GM12865 (cell line): ENCODE data around the gene TAF11L4.
"Not testable (repeated sequence)": the region's sequence is repeated elsewhere in the genome, so short reads cannot be mapped to it uniquely, and the experiment has no call there.

Experiments used
- DNase-seq: peaks from one replicate; pipeline ENCODE4 v3.0.0; 2010; ENCODE audit warnings: low read depth
- H3K4me3 ChIP-seq: 2 replicates; pipeline ENCODE4 v1.5.1; 2011; ENCODE audit warnings: mild to moderate bottlenecking, low read depth, low read length, control low read depth
- TF ChIP-seq, protein P1 (sequence below): IDR thresholded peaks from 2 replicates; pipeline ENCODE4 v1.5.1; 2011; ENCODE audit warnings: low read length, control low read depth, low read depth, inconsistent platforms; ENCODE audit not compliant: insufficient read depth; ENCODE audit errors: missing control alignments

TAF11L4 gene

DNA sequence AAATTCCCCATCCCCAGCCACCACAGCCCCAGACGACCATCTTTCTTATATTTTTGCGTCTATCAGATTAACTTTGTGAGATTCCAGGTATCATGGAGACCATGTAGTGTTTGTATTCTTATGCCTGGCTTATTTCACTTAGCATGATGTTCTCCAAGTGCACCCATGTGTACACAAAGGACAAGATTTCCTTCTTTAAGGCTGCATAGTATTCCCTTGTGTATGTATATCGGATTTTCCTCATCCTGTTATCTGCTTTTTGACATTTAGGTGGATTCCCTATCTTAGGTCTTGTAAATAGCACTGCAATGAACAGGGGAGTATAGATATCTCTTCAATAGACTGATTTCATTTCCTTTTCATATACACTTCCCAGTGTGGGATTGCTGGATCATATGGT is 28.8 kb upstream of the TAF11L4 start:
- TF ChIP-seq, protein P1, sequence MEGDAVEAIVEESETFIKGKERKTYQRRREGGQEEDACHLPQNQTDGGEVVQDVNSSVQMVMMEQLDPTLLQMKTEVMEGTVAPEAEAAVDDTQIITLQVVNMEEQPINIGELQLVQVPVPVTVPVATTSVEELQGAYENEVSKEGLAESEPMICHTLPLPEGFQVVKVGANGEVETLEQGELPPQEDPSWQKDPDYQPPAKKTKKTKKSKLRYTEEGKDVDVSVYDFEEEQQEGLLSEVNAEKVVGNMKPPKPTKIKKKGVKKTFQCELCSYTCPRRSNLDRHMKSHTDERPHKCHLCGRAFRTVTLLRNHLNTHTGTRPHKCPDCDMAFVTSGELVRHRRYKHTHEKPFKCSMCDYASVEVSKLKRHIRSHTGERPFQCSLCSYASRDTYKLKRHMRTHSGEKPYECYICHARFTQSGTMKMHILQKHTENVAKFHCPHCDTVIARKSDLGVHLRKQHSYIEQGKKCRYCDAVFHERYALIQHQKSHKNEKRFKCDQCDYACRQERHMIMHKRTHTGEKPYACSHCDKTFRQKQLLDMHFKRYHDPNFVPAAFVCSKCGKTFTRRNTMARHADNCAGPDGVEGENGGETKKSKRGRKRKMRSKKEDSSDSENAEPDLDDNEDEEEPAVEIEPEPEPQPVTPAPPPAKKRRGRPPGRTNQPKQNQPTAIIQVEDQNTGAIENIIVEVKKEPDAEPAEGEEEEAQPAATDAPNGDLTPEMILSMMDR, result no peak
- DNase-seq, result no peak
- no peak overlapping the region for H3K4me3 ChIP-seq

DNA sequence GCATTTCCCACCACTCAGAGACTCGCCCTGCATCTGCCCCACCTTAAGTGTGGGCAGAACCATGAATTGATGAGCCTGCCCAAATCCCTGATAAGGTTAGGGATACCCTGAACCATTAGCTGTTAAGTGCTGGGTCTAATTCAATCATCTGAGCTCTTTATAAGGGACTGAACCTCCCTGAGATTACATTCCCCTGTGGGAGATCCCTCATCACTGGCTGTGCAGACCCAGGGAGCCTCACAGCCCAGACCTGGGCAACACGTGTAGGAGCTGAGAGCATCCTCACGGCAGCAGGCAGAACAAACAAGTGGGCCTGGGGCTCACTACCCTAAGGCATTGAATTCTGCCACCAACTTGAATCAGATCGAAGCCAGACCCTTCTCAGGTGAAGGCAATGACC is 24.2 kb upstream of the TAF11L4 start:
- no peak for DNase-seq
- TF ChIP-seq, protein P1, result no peak
- H3K4me3 ChIP-seq, result no peak overlapping the region

DNA sequence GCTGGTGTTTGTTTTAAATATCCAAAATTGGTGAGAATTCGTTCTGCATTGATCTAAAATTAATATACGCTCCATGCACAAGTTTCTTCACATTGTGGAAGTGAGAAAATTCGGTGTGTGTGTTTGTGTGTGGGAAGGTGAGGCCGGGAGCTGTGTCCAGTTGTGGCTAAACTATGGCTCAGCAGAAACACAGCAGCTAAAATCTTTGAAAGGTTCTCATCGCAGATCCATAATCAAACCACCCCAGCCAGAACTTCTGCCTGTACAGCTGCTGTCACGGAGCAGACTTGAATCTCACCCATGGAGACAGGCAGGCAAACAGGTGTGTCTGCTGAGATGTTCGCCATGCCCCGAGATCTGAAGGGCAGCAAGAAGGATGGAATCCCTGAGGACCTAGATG is 23.7 kb upstream of the TAF11L4 start, which contains the start of gene TAF11L2:
Gene TAF11L2, plus strand, starts transcription at position 301 of the 400 bp plus-strand sequence.
- not testable (repeated sequence) for H3K4me3 ChIP-seq, DNase-seq

DNA sequence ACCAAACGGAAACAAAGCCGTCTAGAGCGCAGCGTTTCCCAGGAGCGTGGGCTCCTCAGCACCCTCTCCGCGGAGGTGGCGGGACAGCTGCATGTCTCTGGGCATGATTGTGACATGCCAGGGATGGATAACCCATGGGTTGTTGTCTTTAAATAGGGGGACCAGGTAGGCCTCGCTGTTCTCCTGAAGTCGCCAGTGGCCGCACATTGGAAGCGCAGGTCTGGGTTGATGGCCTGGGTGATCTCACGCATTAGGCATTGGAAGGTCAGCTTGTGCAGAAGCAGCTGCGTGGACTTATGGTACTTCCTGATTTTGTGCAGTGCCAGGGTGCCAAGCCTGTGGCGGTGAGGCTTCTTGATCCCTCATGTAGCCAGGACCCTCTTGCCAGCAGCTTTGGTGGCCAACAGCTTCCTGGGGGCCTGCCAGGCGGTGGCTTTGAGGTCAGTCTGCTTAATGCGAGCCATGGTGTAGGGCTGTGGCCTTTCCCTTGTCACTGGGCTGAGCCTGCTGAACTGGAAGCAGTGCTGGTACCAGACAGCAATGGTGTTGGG is 9.8 kb upstream of the TAF11L4 start:
- DNase-seq, result no peak
- no peak overlapping the region for H3K4me3 ChIP-seq
- TF ChIP-seq, protein P1, result no peak

DNA sequence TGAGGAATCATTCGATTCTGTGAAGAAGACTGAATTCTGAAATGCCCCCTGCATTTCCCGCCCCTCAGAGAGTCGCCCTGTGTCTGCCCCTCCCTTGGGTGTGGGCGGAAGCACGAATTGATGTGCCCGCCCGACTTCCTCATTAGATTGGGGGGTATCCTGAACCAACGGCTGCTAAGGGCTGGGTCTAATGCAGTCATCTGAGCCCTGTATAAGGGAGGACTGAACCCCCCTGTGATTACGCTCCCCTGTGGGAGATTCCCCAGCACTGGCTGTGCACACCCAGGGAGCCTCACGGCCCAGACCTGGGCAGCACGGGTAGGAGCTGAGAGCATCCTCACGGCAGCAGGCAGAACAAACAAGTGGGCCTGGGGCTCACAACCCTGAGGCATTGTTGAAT is 4.1 kb upstream of the TAF11L4 start:
- not testable (repeated sequence) for DNase-seq, H3K4me3 ChIP-seq

DNA sequence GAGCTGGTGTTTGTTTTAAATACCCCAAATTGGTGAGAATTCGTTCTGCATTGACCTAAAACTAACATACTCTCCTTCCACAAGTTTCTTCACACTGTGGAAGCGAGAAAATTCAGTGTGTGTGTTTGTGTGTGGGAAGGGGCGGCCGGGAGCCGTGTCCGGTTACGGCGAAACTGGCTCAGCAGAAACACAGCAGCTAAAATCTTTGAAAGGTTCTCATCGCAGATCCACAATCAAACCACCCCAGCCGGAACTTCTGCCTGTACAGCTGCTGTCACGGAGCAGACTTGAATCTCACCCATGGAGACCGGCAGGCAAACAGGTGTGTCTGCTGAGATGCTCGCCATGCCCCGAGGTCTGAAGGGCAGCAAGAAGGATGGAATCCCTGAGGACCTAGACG is 3.5 kb upstream of the TAF11L4 start, which contains the start of gene TAF11L3:
Gene TAF11L3, plus strand, starts transcription at position 301 of the 400 bp plus-strand sequence.
- H3K4me3 ChIP-seq, result not testable (repeated sequence)

DNA sequence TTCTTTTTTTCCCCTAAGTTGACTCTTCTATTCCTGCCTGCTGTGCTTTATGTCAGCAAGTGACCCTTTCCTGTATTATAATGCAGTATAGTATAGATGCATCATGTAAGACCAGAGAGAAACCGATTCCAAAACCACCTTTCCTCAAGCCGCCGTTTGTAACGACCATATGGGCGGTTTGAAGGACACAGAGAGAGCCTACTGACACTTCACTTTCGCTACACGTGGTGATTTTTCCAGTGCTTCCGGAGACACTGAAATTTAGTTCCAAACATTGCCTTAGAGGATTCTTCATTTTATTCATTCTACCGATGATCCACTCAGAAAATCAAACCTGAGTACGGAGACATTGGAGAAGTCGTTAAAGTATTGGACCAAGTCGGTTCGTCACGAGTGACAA is 2.1 kb upstream of the TAF11L4 start:
- not testable (repeated sequence) for H3K4me3 ChIP-seq, DNase-seq

More for the DNA sequence above, 3.5 kb upstream of the TAF11L4 start, which contains the start of gene TAF11L3:
- not testable (repeated sequence) for DNase-seq

DNA sequence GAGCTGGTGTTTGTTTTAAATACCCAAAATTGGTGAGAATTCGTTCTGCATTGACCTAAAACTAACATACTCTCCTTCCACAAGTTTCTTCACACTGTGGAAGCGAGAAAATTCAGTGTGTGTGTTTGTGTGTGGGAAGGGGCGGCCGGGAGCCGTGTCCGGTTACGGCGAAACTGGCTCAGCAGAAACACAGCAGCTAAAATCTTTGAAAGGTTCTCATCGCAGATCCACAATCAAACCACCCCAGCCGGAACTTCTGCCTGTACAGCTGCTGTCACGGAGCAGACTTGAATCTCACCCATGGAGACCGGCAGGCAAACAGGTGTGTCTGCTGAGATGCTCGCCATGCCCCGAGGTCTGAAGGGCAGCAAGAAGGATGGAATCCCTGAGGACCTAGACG is 3.3 kb downstream of the TAF11L4 start, which contains the start of gene TAF11L5:
Gene TAF11L5, plus strand, starts transcription at position 301 of the 400 bp plus-strand sequence.
- not testable (repeated sequence) for H3K4me3 ChIP-seq, DNase-seq

DNA sequence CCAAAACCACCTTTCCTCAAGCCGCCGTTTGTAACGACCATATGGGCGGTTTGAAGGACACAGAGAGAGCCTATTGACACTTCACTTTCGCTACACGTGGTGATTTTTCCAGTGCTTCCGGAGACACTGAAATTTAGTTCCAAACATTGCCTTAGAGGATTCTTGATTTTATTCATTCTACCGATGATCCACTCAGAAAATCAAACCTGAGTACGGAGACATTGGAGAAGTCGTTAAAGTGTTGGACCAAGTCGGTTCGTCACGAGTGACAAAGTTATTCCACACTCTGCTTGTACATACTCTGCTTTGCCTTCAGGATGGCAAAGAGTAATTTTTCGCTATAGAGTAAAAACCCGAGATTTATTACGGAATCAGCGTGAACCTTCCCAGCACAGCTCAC is 4.9 kb downstream of the TAF11L4 start:
- DNase-seq, result peak; percentile 26
- H3K4me3 ChIP-seq, result not testable (repeated sequence)

DNA sequence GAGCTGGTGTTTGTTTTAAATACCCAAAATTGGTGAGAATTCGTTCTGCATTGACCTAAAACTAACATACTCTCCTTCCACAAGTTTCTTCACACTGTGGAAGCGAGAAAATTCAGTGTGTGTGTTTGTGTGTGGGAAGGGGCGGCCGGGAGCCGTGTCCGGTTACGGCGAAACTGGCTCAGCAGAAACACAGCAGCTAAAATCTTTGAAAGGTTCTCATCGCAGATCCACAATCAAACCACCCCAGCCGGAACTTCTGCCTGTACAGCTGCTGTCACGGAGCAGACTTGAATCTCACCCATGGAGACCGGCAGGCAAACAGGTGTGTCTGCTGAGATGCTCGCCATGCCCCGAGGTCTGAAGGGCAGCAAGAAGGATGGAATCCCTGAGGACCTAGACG is 6.8 kb downstream of the TAF11L4 start, which contains the start of gene TAF11L6:
Gene TAF11L6, plus strand, starts transcription at position 301 of the 400 bp plus-strand sequence.
- DNase-seq, H3K4me3 ChIP-seq: not testable (repeated sequence)
